K562 (cell line): ENCODE measurements around the gene CPED1. TPM values are rescaled to one million over a fixed set of nuclear protein-coding genes. Genes with fewer than 3 reads are reported as not detected.

ENCODE experiments used
- ATF4 ChIP-seq: fragments of 450-650 bp; formaldehyde crosslinking; IDR thresholded peaks from 2 replicates; pipeline ENCODE4 v1.4.0; 2022; ENCODE audit warnings: mild to moderate bottlenecking, moderate library complexity
- BCLAF1 ChIP-seq, 2 experiments: fragments of 450-650 bp in 1 of 2; IDR thresholded peaks; 2 replicates each; pipeline ENCODE4 v1.6.1; 2011 to 2017; ENCODE audit warnings: low read depth in 2 of 2, antibody characterized with exemption in 1 of 2, borderline replicate concordance in 1 of 2, low read length in 1 of 2, mild to moderate bottlenecking in 1 of 2, mixed read lengths in 1 of 2; ENCODE audit not compliant: control insufficient read depth in 1 of 2
- CHD1 ChIP-seq: fragments of 200-600 bp; sonication (generic); IDR thresholded peaks from one replicate; pipeline ENCODE4 v1.6.1; 2012; ENCODE audit warnings: mild to moderate bottlenecking, moderate library complexity, low read length, inconsistent platforms
- CREB1 ChIP-seq, 2 experiments: sonication (generic) in 1 of 2; formaldehyde crosslinking in 1 of 2; IDR thresholded peaks; 2 replicates each; pipeline versions ENCODE4 v1.6.1 to v1.8.0; 2012 to 2022; ENCODE audit warnings: inconsistent platforms in 1 of 2, mild to moderate bottlenecking in 1 of 2, missing genetic modification reagents in 1 of 2, moderate library complexity in 1 of 2
- FOXJ3 ChIP-seq: sonication (generic); formaldehyde crosslinking; IDR thresholded peaks from 2 replicates; pipeline ENCODE4 v1.4.0; 2020; ENCODE audit warnings: mild to moderate bottlenecking, missing genetic modification reagents
- GABPB1 ChIP-seq: sonication (generic); formaldehyde crosslinking; IDR thresholded peaks from 2 replicates; pipeline ENCODE4 v1.8.0; 2022; ENCODE audit warnings: mild to moderate bottlenecking, missing genetic modification reagents
- GABPB2 ChIP-seq: fragments of 250-450 bp; sonication (Bioruptor Pico); conservative IDR thresholded peaks from 2 replicates; pipeline ENCODE4 v1.5.1; 2021; ENCODE audit warnings: mild to moderate bottlenecking
- HNRNPH1 ChIP-seq: fragments of 200-400 bp; formaldehyde crosslinking; optimal IDR thresholded peaks from 2 replicates; pipeline ENCODE3; 2017; ENCODE audit warnings: low read depth, mild to moderate bottlenecking, low read length, moderate library complexity
- KDM2B ChIP-seq: fragments of 250-450 bp; sonication (Bioruptor Pico); IDR thresholded peaks from 2 replicates; pipeline ENCODE4 v1.8.0; 2021; ENCODE audit warnings: mild to moderate bottlenecking, moderate library complexity
- NFIC ChIP-seq: fragments of 450-650 bp; IDR thresholded peaks from 2 replicates; pipeline ENCODE4 v1.6.1; 2017; ENCODE audit warnings: mild to moderate bottlenecking, inconsistent platforms
- NFXL1 ChIP-seq: fragments of 450-650 bp; formaldehyde crosslinking; IDR thresholded peaks from 2 replicates; pipeline ENCODE4 v1.4.0; 2021; ENCODE audit warnings: mild to moderate bottlenecking
- RBM39 ChIP-seq: fragments of 200-400 bp; formaldehyde crosslinking; optimal IDR thresholded peaks from 2 replicates; pipeline ENCODE3; 2018; ENCODE audit warnings: low read depth, low read length
- RCOR1 ChIP-seq, 2 experiments: IDR thresholded peaks; 2 replicates each; pipeline ENCODE4 v1.6.1; 2012; ENCODE audit warnings: low read depth in 2 of 2, low read length in 2 of 2, borderline replicate concordance in 1 of 2, improper control_type of control experiment in 1 of 2
- RUNX1 ChIP-seq: sonication (generic); IDR thresholded peaks from 2 replicates; pipeline ENCODE4 v1.6.1; 2016; ENCODE audit warnings: antibody characterized with exemption, low read depth
- TFAP4 ChIP-seq: sonication (generic); formaldehyde crosslinking; IDR thresholded peaks from 2 replicates; pipeline ENCODE4 v1.8.0; 2022; ENCODE audit warnings: missing genetic modification reagents, mild to moderate bottlenecking, moderate library complexity, borderline replicate concordance
- ZBTB7A ChIP-seq: IDR thresholded peaks from 2 replicates; pipeline ENCODE4 v1.6.1; 2011; ENCODE audit warnings: low read depth, mild to moderate bottlenecking, low read length, moderate library complexity, borderline replicate concordance; ENCODE audit not compliant: control insufficient read depth
- ZC3H4 ChIP-seq: sonication (generic); formaldehyde crosslinking; IDR thresholded peaks from 2 replicates; pipeline ENCODE4 v1.9.0; 2021; ENCODE audit warnings: missing genetic modification reagents, borderline replicate concordance
- ZKSCAN8 ChIP-seq: fragments of 200-800 bp; sonication (Bioruptor generic); IDR thresholded peaks from 2 replicates; pipeline ENCODE4 v1.6.1; 2016; ENCODE audit warnings: missing genetic modification characterization, missing compliant biosample characterization
- ZNF277 ChIP-seq: fragments of 250-450 bp; sonication (Bioruptor Pico); IDR thresholded peaks from 2 replicates; pipeline ENCODE4 v1.8.0; 2022; ENCODE audit warnings: inconsistent platforms, mild to moderate bottlenecking, moderate library complexity, borderline replicate concordance
- ZNF436 ChIP-seq: fragments of 250-450, 450-650 bp; sonication (Bioruptor Pico); formaldehyde crosslinking; IDR thresholded peaks from 2 replicates; pipeline ENCODE4 v1.7.0; 2020; ENCODE audit warnings: mild to moderate bottlenecking
- ZNF77 ChIP-seq: fragments of 250-450 bp; sonication (Bioruptor Pico); IDR thresholded peaks from 2 replicates; pipeline ENCODE4 v1.5.0; 2020
- ZNF79 ChIP-seq: fragments of 250-450 bp; sonication (Bioruptor Pico); IDR thresholded peaks from 2 replicates; pipeline ENCODE4 v1.4.0; 2020; ENCODE audit warnings: low read depth, mild to moderate bottlenecking, moderate library complexity
- polyA plus RNA-seq, 8 experiments: library from polyadenylated mRNA; depleted of rRNA in 4 of 8; stranded (reverse) in 5 of 8; unstranded in 3 of 8; fragments of >200 nt; fragmentation: Nextera tagmentation in 2 of 8; fragmentation: Illumina TruSeq in 1 of 8; extraction: Ambion mirVana in 2 of 8; extraction: Trizol in 1 of 8; gene quantifications; 2 replicates each; pipeline versions ENCODE4 v1.2.1 to v1.2.3, GENCODE V29; 2011 to 2014; ENCODE audit warnings: inconsistent platforms in 1 of 8, missing spikeins in 1 of 8
- total RNA-seq, 7 experiments: library from RNA; depleted of rRNA in 6 of 7; stranded (reverse); fragments of >200 nt in 6 of 7; fragmentation: Illumina TruSeq in 2 of 7; extraction: Trizol in 2 of 7; gene quantifications; 2 replicates each; pipeline versions ENCODE4 v1.2.1 to v1.2.3, GENCODE V29; 2011 to 2021; ENCODE audit warnings: low replicate concordance in 1 of 7

The CPED1 gene
- total and polyA plus RNA-seq, 9 of the 15 experiments (the other 6 are each of a cell fraction or from before 2014, with no cell fraction given): 195 to 393 (median 290) TPM

GRCh38 chr7:120988591-120989256, at the start of gene CPED1 (continued):
- peak; percentile 0; the same call in 1 of the 2 replicates for TF ChIP-seq KDM2B (CRISPR knock-in tag)
- peak; percentile 35; the same call in 1 of the 2 replicates for TF ChIP-seq NFIC
- peak in 1 of 2 experiments; percentile 48; a peak in 2 of 4 replicates for TF ChIP-seq RCOR1 (IDR thresholded peaks at IDR 0.05; ENCODE audit: borderline replicate concordance in 1 of 2, low read depth in 2 of 2, low read length in 2 of 2)
- peak; percentile 75; the same call in 1 of the 2 replicates for TF ChIP-seq TFAP4 (CRISPR knock-in tag)
- no peak for TF ChIP-seq GABPB2 (CRISPR knock-in tag)
- TF ChIP-seq RUNX1: no peak
- TF ChIP-seq NFXL1 (CRISPR knock-in tag): no peak
- peak; percentile 46; the same call in 1 of the 2 replicates for TF ChIP-seq ZNF436
- no peak for TF ChIP-seq ZC3H4 (CRISPR knock-in tag)
- TF ChIP-seq ATF4: peak; percentile 44; the same call in 1 of the 2 replicates
- TF ChIP-seq CHD1: no peak
- no peak for TF ChIP-seq ZBTB7A
- TF ChIP-seq ZNF77 (CRISPR knock-in tag): no peak
- no peak for TF ChIP-seq HNRNPH1
- TF ChIP-seq BCLAF1 (IDR thresholded peaks at IDR 0.05; ENCODE audit: borderline replicate concordance in 1 of 2, control insufficient read depth in 1 of 2, low read depth in 2 of 2, low read length in 1 of 2): no peak
- no peak for TF ChIP-seq ZNF79 (CRISPR knock-in tag)
- TF ChIP-seq FOXJ3 (CRISPR knock-in tag): no peak
- no peak for TF ChIP-seq ZNF277 (CRISPR knock-in tag)
- TF ChIP-seq ZKSCAN8: no peak
- peak; percentile 47; the same call in 1 of the 2 replicates for TF ChIP-seq CREB1 (IDR thresholded peaks at IDR 0.05)
- no peak for TF ChIP-seq CREB1 (CRISPR knock-in tag; IDR thresholded peaks at IDR 0.05)
- no peak for TF ChIP-seq GABPB1 (CRISPR knock-in tag)
- TF ChIP-seq RBM39: no peak
